Fibroblast of lung (primary cell): ENCODE data around the gene ANP32E. TPM values are rescaled to one million over a fixed set of nuclear protein-coding genes. Genes with fewer than 3 reads are reported as not detected.

Source experiments
- DNase-seq, 2 donors: peaks; one replicate each; pipeline versions ENCODE4 v3.0.0 to v3.0.0-alpha.2; 2010; ENCODE audit warnings: low read depth in 2 of 2
- H2AFZ ChIP-seq: 2 replicates; pipeline ENCODE4 v1.5.1; 2012; ENCODE audit warnings: low read length, control low read depth, inconsistent platforms
- H3K27ac ChIP-seq: 2 replicates; pipeline ENCODE4 v1.5.1; 2011; ENCODE audit warnings: low read length, control low read depth; ENCODE audit not compliant: insufficient read depth
- H3K27me3 ChIP-seq: 2 replicates; pipeline ENCODE4 v1.5.1; 2011; ENCODE audit warnings: mild to moderate bottlenecking, low read length; ENCODE audit not compliant: control insufficient read depth, insufficient read depth
- H3K36me3 ChIP-seq: 2 replicates; pipeline ENCODE4 v1.5.1; 2011; ENCODE audit warnings: low read length; ENCODE audit not compliant: control insufficient read depth, insufficient read depth
- H3K4me1 ChIP-seq: 2 replicates; pipeline ENCODE4 v1.5.1; 2011; ENCODE audit warnings: low read length; ENCODE audit not compliant: control insufficient read depth, insufficient read depth; ENCODE audit errors: extremely low read depth
- H3K4me2 ChIP-seq: 2 replicates; pipeline ENCODE4 v1.5.1; 2011; ENCODE audit warnings: low read length, control low read depth; ENCODE audit not compliant: insufficient read depth; ENCODE audit errors: extremely low read depth
- H3K4me3 ChIP-seq, 4 experiments: fragments of 200-600 bp in 1 of 4; sonication (generic) in 1 of 4; replicated peaks in 1 of 4; 2 replicates each; pipeline ENCODE4 v1.5.1; 2011 to 2016; ENCODE audit warnings: low read length in 4 of 4, low read depth in 3 of 4, mild to moderate bottlenecking in 3 of 4, control low read depth in 2 of 4, inconsistent platforms in 1 of 4, mixed read lengths in 1 of 4; ENCODE audit not compliant: insufficient read depth in 1 of 4; ENCODE audit errors: control extremely low read depth in 1 of 4
- H3K79me2 ChIP-seq: 2 replicates; pipeline ENCODE4 v1.5.1; 2012; ENCODE audit warnings: mild to moderate bottlenecking, low read length, inconsistent platforms; ENCODE audit not compliant: control insufficient read depth, insufficient read depth
- H3K9ac ChIP-seq: 2 replicates; pipeline ENCODE4 v1.5.1; 2011; ENCODE audit warnings: mild to moderate bottlenecking, low read length, control low read depth; ENCODE audit not compliant: insufficient read depth
- H3K9me3 ChIP-seq: 2 replicates; pipeline ENCODE4 v1.5.1; 2012; ENCODE audit warnings: low read depth, low read length; ENCODE audit not compliant: control insufficient read depth, insufficient read depth
- H4K20me1 ChIP-seq: 2 replicates; pipeline ENCODE4 v1.5.1; 2011; ENCODE audit warnings: low read length; ENCODE audit not compliant: control insufficient read depth, insufficient read depth; ENCODE audit errors: extremely low read depth
- EZH2 ChIP-seq: IDR thresholded peaks from 2 replicates; pipeline ENCODE4 v1.5.1; 2012; ENCODE audit warnings: low read length, control low read depth, mild to moderate bottlenecking; ENCODE audit errors: missing control alignments
- polyA plus RNA-seq, 2 donors: library from polyadenylated mRNA; depleted of rRNA in 1 of 2; stranded (reverse) in 1 of 2; unstranded in 1 of 2; fragments of >200 nt; gene quantifications; 2 replicates each; pipeline ENCODE4 v1.2.1, GENCODE V29; 2011 to 2012; ENCODE audit warnings: missing spikeins in 1 of 2
- total RNA-seq: library from RNA; depleted of rRNA; stranded (reverse); fragments of >200 nt; gene quantifications from 2 replicates; pipeline ENCODE4 v1.2.1, GENCODE V29; 2014
- TF ChIP-seq, protein P1 (sequence below), 2 donors: IDR thresholded peaks in 1 of 2; conservative IDR thresholded peaks in 1 of 2; 1 replicate in 1 of 2; 2 replicates in 1 of 2; pipeline ENCODE4 v1.5.1; 2011 to 2012; ENCODE audit warnings: low read length in 2 of 2, control low read depth in 1 of 2, inconsistent platforms in 1 of 2, low read depth in 1 of 2, mild to moderate bottlenecking in 1 of 2

The ANP32E gene
- total and polyA plus RNA-seq, 2 donors (not counting 1 experiment from before 2014, with no cell fraction given) = 22.4 to 24.6 TPM

- Histone ChIP-seq H3K9ac (no peak overlapping the region), H3K9me3 (no peaks in the 10 kb centered on the region), H3K4me1 (no peaks in the 10 kb centered on the region), H4K20me1 (no peaks in the 10 kb centered on the region), H3K4me3 (no peak overlapping the region), H3K27me3 (no peaks in the 10 kb centered on the region), H3K36me3 (no peaks in the 10 kb centered on the region), H3K79me2 (no peaks in the 10 kb centered on the region), H2AFZ (no peak overlapping the region), H3K4me2 (no peak overlapping the region), H3K27ac (no peak overlapping the region)
- DNase-seq = no peak
- TF ChIP-seq EZH2 = no peak
- TF ChIP-seq, protein P1, sequence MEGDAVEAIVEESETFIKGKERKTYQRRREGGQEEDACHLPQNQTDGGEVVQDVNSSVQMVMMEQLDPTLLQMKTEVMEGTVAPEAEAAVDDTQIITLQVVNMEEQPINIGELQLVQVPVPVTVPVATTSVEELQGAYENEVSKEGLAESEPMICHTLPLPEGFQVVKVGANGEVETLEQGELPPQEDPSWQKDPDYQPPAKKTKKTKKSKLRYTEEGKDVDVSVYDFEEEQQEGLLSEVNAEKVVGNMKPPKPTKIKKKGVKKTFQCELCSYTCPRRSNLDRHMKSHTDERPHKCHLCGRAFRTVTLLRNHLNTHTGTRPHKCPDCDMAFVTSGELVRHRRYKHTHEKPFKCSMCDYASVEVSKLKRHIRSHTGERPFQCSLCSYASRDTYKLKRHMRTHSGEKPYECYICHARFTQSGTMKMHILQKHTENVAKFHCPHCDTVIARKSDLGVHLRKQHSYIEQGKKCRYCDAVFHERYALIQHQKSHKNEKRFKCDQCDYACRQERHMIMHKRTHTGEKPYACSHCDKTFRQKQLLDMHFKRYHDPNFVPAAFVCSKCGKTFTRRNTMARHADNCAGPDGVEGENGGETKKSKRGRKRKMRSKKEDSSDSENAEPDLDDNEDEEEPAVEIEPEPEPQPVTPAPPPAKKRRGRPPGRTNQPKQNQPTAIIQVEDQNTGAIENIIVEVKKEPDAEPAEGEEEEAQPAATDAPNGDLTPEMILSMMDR (conservative IDR thresholded peaks at IDR 0.05 in 1 of 2, IDR thresholded peaks at IDR 0.05 in 1 of 2; ENCODE audit: low read depth in 1 of 2, low read length in 2 of 2) = no peak
Observed at GRCh38 chr1:150180474-150180873, 55.4 kb downstream of the ANP32E start.

GRCh38 chr1:150179867-150180266, 56.0 kb downstream of the ANP32E start:
- H3K27ac ChIP-seq = no peak overlapping the region
- no peaks in the 10 kb centered on the region for H3K27me3 ChIP-seq
- no peaks in the 10 kb centered on the region for H3K9me3 ChIP-seq
- no peak overlapping the region for H3K4me2 ChIP-seq
- no peaks in the 10 kb centered on the region for H3K79me2 ChIP-seq
- no peaks in the 10 kb centered on the region for H3K36me3 ChIP-seq
- no peak overlapping the region for H2AFZ ChIP-seq
- no peak overlapping the region for H3K9ac ChIP-seq
- TF ChIP-seq, protein P1 (conservative IDR thresholded peaks at IDR 0.05 in 1 of 2, IDR thresholded peaks at IDR 0.05 in 1 of 2; ENCODE audit: low read depth in 1 of 2, low read length in 2 of 2) = no peak
- no peak for TF ChIP-seq EZH2
- H3K4me1 ChIP-seq = no peaks in the 10 kb centered on the region
- no peak overlapping the region for H3K4me3 ChIP-seq
- H4K20me1 ChIP-seq = no peaks in the 10 kb centered on the region
- no peak for DNase-seq

- Histone ChIP-seq H3K9ac (no peak overlapping the region), H3K79me2 (no peaks in the 10 kb centered on the region), H3K36me3 (no peaks in the 10 kb centered on the region), H3K4me2 (no peak overlapping the region), H3K4me3 (no peak overlapping the region), H2AFZ (no peak overlapping the region), H3K4me1 (no peaks in the 10 kb centered on the region), H3K27ac (no peak overlapping the region), H4K20me1 (no peaks in the 10 kb centered on the region), H3K9me3 (no peaks in the 10 kb centered on the region), H3K27me3 (no peaks in the 10 kb centered on the region)
- DNase-seq = no peak
- TF ChIP-seq, protein P1 (conservative IDR thresholded peaks at IDR 0.05 in 1 of 2, IDR thresholded peaks at IDR 0.05 in 1 of 2; ENCODE audit: low read depth in 1 of 2, low read length in 2 of 2) = no peak
- no peak for TF ChIP-seq EZH2
Observed at GRCh38 chr1:150178548-150178947, 57.4 kb downstream of the ANP32E start.
